Upper lobe of left lung (tissue), 6 donors: ENCODE measurements around the gene MUS81. TPM values are rescaled to one million over a fixed set of nuclear protein-coding genes. Genes with fewer than 3 reads are reported as not detected.
"Not testable (repeated sequence)": the region's sequence is repeated elsewhere in the genome, so short reads cannot be mapped to it uniquely, and the experiment has no call there.

Experiments used
- ATAC-seq, 2 donors: fragments of 200-7000 bp; cut with Tn5 transposase; one replicate each; pipeline ENCODE4 v1.9.1; 2022; ENCODE audit warnings: mild to moderate bottlenecking in 2 of 2, moderate library complexity in 2 of 2; ENCODE audit not compliant: low FRiP score in 2 of 2
- DNase-seq, 2 donors: peaks; one replicate each; pipeline ENCODE4 v3.0.0-alpha.2; 2019 to 2020
- H3K27ac ChIP-seq, 4 donors: fragments of 200-600 bp; sonication (generic); one replicate each; pipeline ENCODE4 v1.5.1; 2016 to 2019
- H3K27me3 ChIP-seq, 4 donors: fragments of 200-600 bp; sonication (generic); one replicate each; pipeline ENCODE4 v1.5.1; 2017 to 2019
- H3K36me3 ChIP-seq, 4 donors: fragments of 200-600 bp; sonication (generic); one replicate each; pipeline ENCODE4 v1.5.1; 2016 to 2019
- H3K4me1 ChIP-seq, 4 donors: fragments of 200-600 bp; sonication (generic); one replicate each; pipeline ENCODE4 v1.5.1; 2018 to 2019
- H3K4me3 ChIP-seq, 4 donors: fragments of 200-600 bp; sonication (generic); one replicate each; pipeline ENCODE4 v1.5.1; 2017 to 2019; ENCODE audit warnings: mild to moderate bottlenecking in 2 of 4, moderate library complexity in 1 of 4
- H3K9me3 ChIP-seq, 4 donors: fragments of 200-600 bp; sonication (generic); one replicate each; pipeline ENCODE4 v1.5.1; 2018 to 2019
- CTCF ChIP-seq, 6 experiments: fragments of 450-650 bp in 4 of 6; fragments of 200-600 bp in 2 of 6; sonication (generic) in 2 of 6; IDR thresholded peaks; one replicate each; pipeline ENCODE4 v1.5.1; 2016 to 2019; ENCODE audit warnings: antibody characterized with exemption in 6 of 6
- EP300 ChIP-seq, 4 donors: sonication (generic); formaldehyde crosslinking; IDR thresholded peaks; one replicate each; pipeline ENCODE4 v1.5.1; 2017; ENCODE audit warnings: antibody characterized with exemption in 4 of 4, control low read depth in 2 of 4
- POLR2A ChIP-seq, 4 donors: fragments of 450-650 bp; IDR thresholded peaks; one replicate each; pipeline ENCODE4 v1.5.1; 2016 to 2017; ENCODE audit warnings: antibody characterized with exemption in 4 of 4, mild to moderate bottlenecking in 2 of 4
- POLR2AphosphoS5 ChIP-seq, 2 donors: sonication (generic); formaldehyde crosslinking; IDR thresholded peaks; one replicate each; pipeline ENCODE4 v1.5.1; 2017; ENCODE audit warnings: antibody characterized with exemption in 2 of 2
- WGBS, 2 donors: methylation state at CpG; one replicate each; pipeline ENCODE4 v1.1.5; 2017 to 2018; 5-methylcytosine and 5-hydroxymethylcytosine counted together
- total RNA-seq, 6 donors: library from RNA; depleted of rRNA in 4 of 6; stranded (reverse); fragments of >200 nt in 4 of 6; gene quantifications; one replicate each; pipeline versions ENCODE4 v1.1.0 to v1.2.1, GENCODE V29; 2016 to 2021
- donor health status: DM: no; HTN: no; CAD: no; lungs with moderate emphysema.
- donor health status: DM: no; HTN: yes; CAD: no; lungs with severe emphysema.

Gene MUS81
- total RNA-seq, 6 donors from 2014 or later, result 41.5 to 182 (median 53.3) TPM

- H3K4me3 ChIP-seq, result peak overlapping the region; percentile 16 to 64 (median 58)
- TF ChIP-seq EP300 (IDR thresholded peaks at IDR 0.05) (no peak), POLR2A (IDR thresholded peaks at IDR 0.05) (no peak), CTCF (IDR thresholded peaks at IDR 0.05) (no peak), POLR2AphosphoS5 (IDR thresholded peaks at IDR 0.05) (no peak)
- DNase-seq (no peak), ATAC-seq (peak in 1 of 2 donors; percentile 29)
- H3K4me1 ChIP-seq, result peaks cover 8 to 18% (median 16%) of the 10 kb centered on the region in 4 donors
- no peaks in the 10 kb centered on the region for H3K27me3 ChIP-seq
- no peaks in the 10 kb centered on the region for H3K9me3 ChIP-seq
- WGBS, 2 donors, result 22 to 62% methylated on average over 3 to 6 of the region's 6 CpGs
- H3K36me3 ChIP-seq, result no peaks in the 10 kb centered on the region
- peak overlapping the region in 1 of 4 donors; percentile 70 for H3K27ac ChIP-seq
Observed at GRCh38 chr11:65834202-65834601, 26.0 kb upstream of the MUS81 start.

GRCh38 chr11:65842144-65842543, 18.1 kb upstream of the MUS81 start:
- Histone ChIP-seq H3K27ac (no peak overlapping the region), H3K4me3 (no peak overlapping the region), H3K36me3 (no peaks in the 10 kb centered on the region), H3K9me3 (no peaks in the 10 kb centered on the region), H3K4me1 (no peaks in the 10 kb centered on the region), H3K27me3 (no peaks in the 10 kb centered on the region)
- no peak for TF ChIP-seq POLR2AphosphoS5 (IDR thresholded peaks at IDR 0.05)
- TF ChIP-seq POLR2A (IDR thresholded peaks at IDR 0.05), result no peak
- TF ChIP-seq EP300 (IDR thresholded peaks at IDR 0.05), result no peak
- DNase-seq, result no peak
- ATAC-seq, result no peak
- WGBS, 2 donors, result 94 to 97% methylated on average over 4 of the region's 4 CpGs

GRCh38 chr11:65843811-65844210, 16.4 kb upstream of the MUS81 start:
- Histone ChIP-seq H3K36me3 (no peaks in the 10 kb centered on the region), H3K27me3 (no peaks in the 10 kb centered on the region), H3K9me3 (no peaks in the 10 kb centered on the region), H3K4me3 (no peak overlapping the region), H3K4me1 (no peaks in the 10 kb centered on the region), H3K27ac (no peak overlapping the region)
- 93 to 96% methylated on average over 3 of the region's 3 CpGs for WGBS, 2 donors
- TF ChIP-seq CTCF (IDR thresholded peaks at IDR 0.05) (no peak), EP300 (IDR thresholded peaks at IDR 0.05) (no peak), POLR2AphosphoS5 (IDR thresholded peaks at IDR 0.05) (no peak), POLR2A (IDR thresholded peaks at IDR 0.05) (no peak)
- DNase-seq (no peak), ATAC-seq (no peak)

- H3K36me3 ChIP-seq, result no peaks in the 10 kb centered on the region
- ATAC-seq (no peak), DNase-seq (no peak)
- no peaks in the 10 kb centered on the region for H3K27me3 ChIP-seq
- H3K27ac ChIP-seq, result no peak overlapping the region
- no peak overlapping the region for H3K4me3 ChIP-seq
- WGBS, 2 donors, result 76 to 89% methylated on average over 7 to 10 of the region's 10 CpGs
- H3K9me3 ChIP-seq, result no peaks in the 10 kb centered on the region
- TF ChIP-seq EP300 (IDR thresholded peaks at IDR 0.05) (no peak), CTCF (IDR thresholded peaks at IDR 0.05) (no peak), POLR2AphosphoS5 (IDR thresholded peaks at IDR 0.05) (no peak), POLR2A (IDR thresholded peaks at IDR 0.05) (no peak)
- H3K4me1 ChIP-seq, result no peaks in the 10 kb centered on the region
Observed at GRCh38 chr11:65844231-65844872, 15.9 kb upstream of the MUS81 start.

GRCh38 chr11:65847746-65848145, 12.5 kb upstream of the MUS81 start:
- peaks cover 4 to 22% (median 18%) of the 10 kb centered on the region in 4 donors for H3K36me3 ChIP-seq
- WGBS, 2 donors, result 71 to 75% methylated on average over 3 of the region's 3 CpGs
- peaks cover 0 to 7% (median 0%) of the 10 kb centered on the region in 4 donors for H3K9me3 ChIP-seq
- no peaks in the 10 kb centered on the region for H3K27me3 ChIP-seq
- H3K27ac ChIP-seq, result no peak overlapping the region
- TF ChIP-seq POLR2A (IDR thresholded peaks at IDR 0.05) (no peak), POLR2AphosphoS5 (IDR thresholded peaks at IDR 0.05) (no peak), CTCF (IDR thresholded peaks at IDR 0.05) (no peak), EP300 (IDR thresholded peaks at IDR 0.05) (no peak)
- ATAC-seq (no peak), DNase-seq (no peak)
- peaks cover 0 to 4% (median 0%) of the 10 kb centered on the region in 4 donors for H3K4me1 ChIP-seq
- no peak overlapping the region for H3K4me3 ChIP-seq

GRCh38 chr11:65848693-65849092, 11.5 kb upstream of the MUS81 start:
- not testable (repeated sequence) for DNase-seq, ATAC-seq, H3K4me3 ChIP-seq, H3K27ac ChIP-seq, H3K9me3 ChIP-seq, H3K27me3 ChIP-seq, H3K4me1 ChIP-seq
- 62 to 66% methylated on average over 7 of the region's 7 CpGs for WGBS, 2 donors
- peaks cover 6 to 32% (median 27%) of the 10 kb centered on the region in 4 donors for H3K36me3 ChIP-seq
